KBM-7 (cell line): ENCODE data around the gene AFF3.
A peak's percentile ranks its signal among the peaks of the same experiment; 100 is the strongest.

Experiments used
- DNase-seq: peaks from one replicate; pipeline ENCODE4 v3.0.0-alpha.2; 2015
- in situ Hi-C: fragments of 300-500 bp; cut with MboI; formaldehyde crosslinking; loops from 2 replicates; pipeline ENCODE4 v1.14.3; 2020; ENCODE audit warnings: low sequenced_read_pairs, low pct_unique_long_range_greater_than_20kb, mixed read lengths

AFF3 gene

GRCh38 chr2:99880964-99881294 is 261.5 kb downstream of the AFF3 start:
- in situ Hi-C loops, result no loop called here
- DNase-seq, result no peak

GRCh38 chr2:99880148-99880963 is 262.0 kb downstream of the AFF3 start:
- in situ Hi-C loops, result no loop called here
- DNase-seq, result no peak

- in situ Hi-C loops, result no loop called here
- DNase-seq, result no peak
Measured at GRCh38 chr2:99879481-99879880, 262.9 kb downstream of the AFF3 start.

- DNase-seq, result no peak
- in situ Hi-C loops, result no loop called here
Measured at GRCh38 chr2:99878581-99879350, 263.6 kb downstream of the AFF3 start.

- in situ Hi-C loops, result no loop called here
Measured at GRCh38 chr2:99877963-99878362, 264.4 kb downstream of the AFF3 start.

GRCh38 chr2:99876956-99877355 is 265.4 kb downstream of the AFF3 start:
- in situ Hi-C loops, result no loop called here
- DNase-seq, result no peak

More at GRCh38 chr2:99877963-99878362, 264.4 kb downstream of the AFF3 start:
- no peak for DNase-seq

- no peak for DNase-seq
- in situ Hi-C loops, result no loop called here
Measured at GRCh38 chr2:99875627-99876201, 266.7 kb downstream of the AFF3 start.

GRCh38 chr2:99868260-99868659 is 274.1 kb downstream of the AFF3 start:
- DNase-seq, result no peak

GRCh38 chr2:99867770-99868169 is 274.6 kb downstream of the AFF3 start:
- in situ Hi-C loops, result no loop called here
- DNase-seq, result no peak

More at GRCh38 chr2:99868260-99868659, 274.1 kb downstream of the AFF3 start:
- in situ Hi-C loops, result no loop called here

GRCh38 chr2:99865818-99866676 is 276.3 kb downstream of the AFF3 start:
- no peak for DNase-seq
- in situ Hi-C loops, result no loop called here

GRCh38 chr2:99864561-99865553 is 277.5 kb downstream of the AFF3 start:
- in situ Hi-C loops, result no loop called here
- DNase-seq, result no peak

- DNase-seq, result no peak
- in situ Hi-C loops, result no loop called here
Measured at GRCh38 chr2:99863903-99864270, 278.5 kb downstream of the AFF3 start.

- no peak for DNase-seq
- in situ Hi-C loops, result no loop called here
Measured at GRCh38 chr2:99863236-99863902, 279.0 kb downstream of the AFF3 start.

- peak; percentile 24 for DNase-seq
- in situ Hi-C loops, result no loop called here
Measured at GRCh38 chr2:99862566-99862965, 279.8 kb downstream of the AFF3 start.

- DNase-seq, result peak; percentile 73
- in situ Hi-C loops, result no loop called here
Measured at GRCh38 chr2:99861376-99861760, 281.0 kb downstream of the AFF3 start.

- in situ Hi-C loops, result no loop called here
- DNase-seq, result no peak
Measured at GRCh38 chr2:99860720-99861375, 281.5 kb downstream of the AFF3 start.

GRCh38 chr2:99858951-99859596 is 283.3 kb downstream of the AFF3 start:
- DNase-seq, result no peak
- in situ Hi-C loops, result no loop called here
